GM21423 (cell line): ENCODE measurements around the gene EFS.
A peak's percentile ranks its signal among the peaks of the same experiment; 100 is the strongest.

Experiments used
- ATAC-seq: cut with Tn5 transposase; IDR thresholded peaks from one replicate; pipeline ENCODE4 v1.9.1; 2021; ENCODE audit warnings: mild to moderate bottlenecking, moderate library complexity; ENCODE audit not compliant: unreplicated experiment

Gene EFS

DNA sequence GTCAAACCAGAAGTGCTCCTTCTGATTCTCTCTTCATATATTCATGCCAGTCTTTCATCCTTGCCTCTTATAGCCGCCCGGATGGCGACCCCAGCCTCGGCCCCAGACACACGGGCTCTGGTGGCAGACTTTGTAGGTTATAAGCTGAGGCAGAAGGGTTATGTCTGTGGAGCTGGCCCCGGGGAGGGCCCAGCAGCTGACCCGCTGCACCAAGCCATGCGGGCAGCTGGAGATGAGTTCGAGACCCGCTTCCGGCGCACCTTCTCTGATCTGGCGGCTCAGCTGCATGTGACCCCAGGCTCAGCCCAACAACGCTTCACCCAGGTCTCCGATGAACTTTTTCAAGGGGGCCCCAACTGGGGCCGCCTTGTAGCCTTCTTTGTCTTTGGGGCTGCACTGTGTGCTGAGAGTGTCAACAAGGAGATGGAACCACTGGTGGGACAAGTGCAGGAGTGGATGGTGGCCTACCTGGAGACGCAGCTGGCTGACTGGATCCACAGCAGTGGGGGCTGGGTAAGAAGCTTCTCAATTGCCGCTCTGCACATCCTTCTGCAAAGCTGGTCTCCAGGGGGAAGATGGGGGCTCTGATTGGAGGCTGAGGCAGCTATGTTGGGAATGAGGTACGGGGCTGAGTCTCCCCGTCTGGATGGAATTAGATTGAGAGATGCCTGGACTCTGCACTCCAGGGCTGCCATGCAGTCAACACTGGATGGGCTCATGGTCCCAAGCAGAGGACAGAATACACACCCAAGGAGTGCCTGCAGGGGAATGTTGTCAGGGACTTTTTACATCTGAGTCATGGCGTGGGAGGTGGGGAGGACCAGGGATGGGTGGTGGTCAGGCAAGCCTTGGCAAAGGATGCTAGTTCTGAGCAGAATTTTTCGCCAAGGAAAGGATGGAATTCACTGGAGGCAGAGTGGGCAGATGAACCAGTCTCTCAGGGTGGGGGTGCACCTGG, 57.0 kb downstream of the EFS start:
- ATAC-seq = no peak

- no peak for ATAC-seq
Measured at GRCh38 chr14:23307146-23307530, 57.8 kb downstream of the EFS start.

GRCh38 chr14:23306412-23307145, 58.4 kb downstream of the EFS start, which contains the start of gene BCL2L2:
Gene BCL2L2, plus strand, starts transcription at chr14:23306833. Its CDS starts 935 bp downstream, at chr14:23307768.
- peak; percentile 21 for ATAC-seq
